ENCODE measurements around the gene C2CD4C.
"Not testable (repeated sequence)": the region's sequence is repeated elsewhere in the genome, so short reads cannot be mapped to it uniquely, and the experiment has no call there.

Gene C2CD4C

GRCh38 chr19:362154-362553 is 46.8 kb downstream of the C2CD4C start:
- no peak for DNase-seq

DNA sequence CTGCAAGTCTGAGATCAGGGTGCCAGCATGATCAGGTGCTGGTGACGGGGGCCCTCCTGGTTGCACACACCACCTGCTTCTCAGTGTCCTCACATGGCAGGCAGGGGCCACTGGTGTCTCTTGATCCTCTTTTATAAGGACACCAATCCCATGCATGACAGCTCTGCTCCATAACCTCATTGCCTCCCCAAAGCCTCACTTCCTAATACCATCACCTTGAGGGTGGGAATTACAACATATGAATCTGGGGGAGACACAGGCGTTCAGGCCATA is 49.4 kb downstream of the C2CD4C start:
- DNase-seq = no peak

DNA sequence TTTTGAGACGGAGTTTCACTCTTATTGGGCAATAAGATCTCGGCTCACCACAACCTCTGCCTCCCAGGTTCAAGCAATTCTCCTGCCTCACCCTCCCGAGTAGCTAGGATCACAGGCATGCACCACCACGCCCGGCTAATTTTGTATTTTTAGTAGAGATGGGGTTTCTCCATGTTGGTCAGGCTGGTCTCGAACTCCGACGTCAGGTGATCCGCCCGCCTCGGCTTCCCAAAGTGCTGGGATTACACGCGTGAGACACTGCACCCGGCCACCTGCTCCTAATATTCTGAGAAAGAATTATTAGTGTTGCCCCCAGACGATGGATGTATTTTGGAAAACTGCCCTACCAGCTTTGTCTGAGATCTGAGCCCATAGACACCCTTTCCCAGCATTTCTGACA is 53.4 kb downstream of the C2CD4C start:
- DNase-seq = not testable (repeated sequence)

All from NCI-H2107 (cell line).